GM18867 (cell line): Measurements from ENCODE around the gene LRP1.

Experiments used
- ATAC-seq: cut with Tn5 transposase; IDR thresholded peaks from one replicate; pipeline ENCODE4 v1.9.1; 2021; ENCODE audit warnings: mild to moderate bottlenecking, moderate library complexity; ENCODE audit not compliant: unreplicated experiment

LRP1 gene

GRCh38 chr12:57133013-57133569 lies 4.8 kb downstream of the LRP1 start:
- no peak for ATAC-seq

GRCh38 chr12:57133916-57134315 lies 5.6 kb downstream of the LRP1 start:
- ATAC-seq = no peak

GRCh38 chr12:57134949-57135348 lies 6.7 kb downstream of the LRP1 start:
- no peak for ATAC-seq

- no peak for ATAC-seq
Observed at GRCh38 chr12:57135527-57136326, 7.4 kb downstream of the LRP1 start.

GRCh38 chr12:57138526-57139272 lies 10.4 kb downstream of the LRP1 start:
- ATAC-seq = no peak

GRCh38 chr12:57139796-57140649 lies 11.7 kb downstream of the LRP1 start:
- ATAC-seq = no peak

GRCh38 chr12:57141249-57141648 lies 13.0 kb downstream of the LRP1 start:
- ATAC-seq = no peak

GRCh38 chr12:57142121-57142520 lies 13.8 kb downstream of the LRP1 start:
- no peak for ATAC-seq

- no peak for ATAC-seq
Observed at GRCh38 chr12:57142727-57143126, 14.4 kb downstream of the LRP1 start.

- ATAC-seq = no peak
Observed at GRCh38 chr12:57143454-57143853, 15.2 kb downstream of the LRP1 start.

GRCh38 chr12:57145460-57146059 lies 17.3 kb downstream of the LRP1 start:
- no peak for ATAC-seq

- no peak for ATAC-seq
Observed at GRCh38 chr12:57146092-57146491, 17.8 kb downstream of the LRP1 start.

GRCh38 chr12:57146961-57147944 lies 19.0 kb downstream of the LRP1 start, which contains the start of gene LRP1-AS:
LRP1-AS (minus strand) TSS chr12:57147619.
- ATAC-seq = no peak

GRCh38 chr12:57148469-57149244 lies 20.4 kb downstream of the LRP1 start:
- no peak for ATAC-seq

GRCh38 chr12:57149245-57149900 lies 21.1 kb downstream of the LRP1 start:
- ATAC-seq = no peak

GRCh38 chr12:57150400-57151000 lies 22.2 kb downstream of the LRP1 start:
- ATAC-seq = no peak

GRCh38 chr12:57151741-57152630 lies 23.7 kb downstream of the LRP1 start:
- ATAC-seq = no peak
